ENCODE data around the gene MYOC. TPM values are rescaled to one million over a fixed set of nuclear protein-coding genes. Genes with fewer than 3 reads are reported as not detected.
"Not testable (repeated sequence)": the region's sequence is repeated elsewhere in the genome, so short reads cannot be mapped to it uniquely, and the experiment has no call there.

The MYOC gene
- total RNA-seq, 1 donor from 2014 or later, result not detected

- no peak for TF ChIP-seq CTCF (IDR thresholded peaks at IDR 0.05)
- H3K27me3 Mint-ChIP-seq (ENCODE audit: low read depth), result peaks cover 6% of the 10 kb centered on the region
These were observed 12.5 kb upstream of the MYOC start for GRCh38 chr1:171664976-171665375.

DNA sequence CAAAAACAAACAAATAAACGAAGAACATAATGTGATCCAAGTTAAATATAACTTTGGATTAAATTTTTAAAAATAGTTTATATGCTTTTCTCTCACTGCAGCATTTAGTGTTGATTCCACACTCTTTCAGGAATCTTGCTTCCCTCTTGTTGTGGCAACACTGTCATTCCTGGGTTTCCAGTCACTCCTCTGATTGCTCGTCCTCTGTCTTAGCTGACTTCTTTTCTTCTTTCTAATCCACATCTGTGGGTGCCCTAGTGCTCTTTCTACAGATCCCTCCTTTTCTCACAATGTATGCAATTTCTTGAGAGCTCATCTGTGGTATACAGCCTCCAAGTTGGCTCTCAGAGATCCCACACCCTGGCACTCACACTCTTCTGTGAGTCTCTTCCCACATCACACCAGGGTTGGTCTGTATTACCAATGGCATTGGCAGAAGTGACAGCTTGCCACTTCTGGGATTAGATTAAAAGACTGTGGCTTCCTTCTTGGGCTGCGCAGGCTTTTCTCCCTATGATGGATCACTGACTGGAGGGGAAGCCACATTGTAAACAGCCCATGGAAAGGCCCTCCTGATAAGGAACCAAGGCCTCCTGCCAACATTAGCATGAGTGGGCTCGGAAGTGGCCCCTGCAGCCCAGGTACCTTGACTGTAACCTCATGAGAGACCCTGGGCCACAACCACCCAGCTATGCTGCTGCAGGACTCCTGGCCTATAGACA is 11.5 kb upstream of the MYOC start:
- no peak for DNase-seq (ENCODE audit: low spot score)
- Mint-ChIP-seq H3K4me3 (ENCODE audit: unreplicated experiment) (no peak overlapping the region), H3K27me3 (ENCODE audit: low read depth) (peaks cover 6% of the 10 kb centered on the region), H3K36me3 (ENCODE audit: low read depth) (no peaks in the 10 kb centered on the region), H3K9me3 (ENCODE audit: low read depth) (no peaks in the 10 kb centered on the region), H3K4me1 (ENCODE audit: low read depth) (no peaks in the 10 kb centered on the region), H3K27ac (ENCODE audit: unreplicated experiment) (no peak overlapping the region)
- TF ChIP-seq CTCF (IDR thresholded peaks at IDR 0.05), result no peak

More at GRCh38 chr1:171664976-171665375, 12.5 kb upstream of the MYOC start:
- H3K4me3 Mint-ChIP-seq (ENCODE audit: unreplicated experiment), result no peak overlapping the region
- H3K27ac Mint-ChIP-seq (ENCODE audit: unreplicated experiment), result no peak overlapping the region
- no peaks in the 10 kb centered on the region for H3K4me1 Mint-ChIP-seq (ENCODE audit: low read depth)
- no peaks in the 10 kb centered on the region for H3K36me3 Mint-ChIP-seq (ENCODE audit: low read depth)
- DNase-seq (ENCODE audit: low spot score), result no peak
- H3K9me3 Mint-ChIP-seq (ENCODE audit: low read depth), result no peaks in the 10 kb centered on the region

DNA sequence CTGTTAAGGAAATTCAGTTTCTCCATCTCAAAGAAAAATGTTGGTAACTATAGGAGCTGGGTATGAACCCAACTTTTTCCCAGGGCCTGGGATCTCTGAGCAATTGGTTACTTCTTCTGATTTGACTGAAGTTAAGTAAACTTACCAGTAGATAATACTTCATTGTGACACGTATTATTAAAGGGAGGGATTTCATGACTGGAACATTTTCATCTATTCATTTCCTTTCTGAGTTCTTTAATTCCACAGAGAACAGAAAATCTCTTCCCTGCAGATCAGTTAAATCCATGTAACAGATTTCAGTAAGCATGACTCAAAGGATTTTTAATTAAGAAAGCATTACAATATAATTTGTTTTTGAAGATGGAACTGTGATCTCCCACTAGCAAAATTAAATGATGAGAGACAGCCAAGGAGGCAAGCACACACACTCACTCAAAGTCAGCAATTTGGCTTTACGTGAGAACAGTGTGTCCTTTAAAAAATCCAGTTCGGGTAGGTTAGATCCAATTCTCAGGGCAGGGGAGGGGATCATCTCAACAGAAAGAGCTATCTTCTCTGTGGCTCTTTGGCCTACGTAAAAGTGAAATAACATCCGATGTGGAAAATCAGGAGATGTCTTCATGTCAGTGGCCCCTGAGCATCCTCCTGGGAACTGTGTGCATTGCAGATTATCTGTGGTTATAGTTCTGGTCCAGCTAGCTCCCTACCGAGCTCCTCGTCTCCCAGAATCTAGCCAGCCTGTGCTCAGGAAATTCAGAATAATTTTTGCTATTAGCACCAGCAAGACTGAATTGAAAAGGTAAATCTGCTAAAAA is 10.8 kb upstream of the MYOC start:
- Mint-ChIP-seq H3K27ac (ENCODE audit: unreplicated experiment) (no peak overlapping the region), H3K4me3 (ENCODE audit: unreplicated experiment) (no peak overlapping the region), H3K4me1 (ENCODE audit: low read depth) (no peaks in the 10 kb centered on the region), H3K9me3 (ENCODE audit: low read depth) (no peaks in the 10 kb centered on the region), H3K36me3 (ENCODE audit: low read depth) (no peaks in the 10 kb centered on the region), H3K27me3 (ENCODE audit: low read depth) (peaks cover 6% of the 10 kb centered on the region)
- no peak for TF ChIP-seq CTCF (IDR thresholded peaks at IDR 0.05)
- no peak for DNase-seq (ENCODE audit: low spot score)

GRCh38 chr1:171661076-171661650 is 8.7 kb upstream of the MYOC start:
- Mint-ChIP-seq H3K27me3 (ENCODE audit: low read depth) (peaks cover 5% of the 10 kb centered on the region), H3K4me3 (ENCODE audit: unreplicated experiment) (no peak overlapping the region), H3K9me3 (ENCODE audit: low read depth) (no peaks in the 10 kb centered on the region), H3K27ac (ENCODE audit: unreplicated experiment) (no peak overlapping the region), H3K4me1 (ENCODE audit: low read depth) (no peaks in the 10 kb centered on the region), H3K36me3 (ENCODE audit: low read depth) (no peaks in the 10 kb centered on the region)
- DNase-seq (ENCODE audit: low spot score), result no peak
- no peak for TF ChIP-seq CTCF (IDR thresholded peaks at IDR 0.05)

DNA sequence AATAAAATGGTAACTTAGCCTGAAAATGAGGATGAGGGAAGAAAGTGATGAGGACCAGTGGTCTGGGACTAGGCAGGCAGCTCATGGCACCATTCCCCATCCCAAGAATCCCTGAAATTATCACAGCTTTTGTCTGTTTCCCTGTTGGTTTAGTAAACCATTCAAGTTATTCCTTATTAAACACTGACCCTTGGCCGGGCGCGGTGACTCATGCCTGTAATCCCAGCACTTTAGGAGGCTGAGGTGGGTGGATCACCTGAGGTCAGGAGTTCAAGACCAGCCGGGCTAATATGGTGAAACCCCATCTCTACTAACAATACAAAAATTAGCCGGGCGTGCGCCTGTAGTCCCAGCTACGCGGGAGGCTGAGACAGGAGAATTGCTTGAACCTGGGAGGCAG is 3.7 kb upstream of the MYOC start:
- H3K9me3 Mint-ChIP-seq (ENCODE audit: low read depth); H3K27me3 Mint-ChIP-seq (ENCODE audit: low read depth); H3K4me3 Mint-ChIP-seq (ENCODE audit: unreplicated experiment); H3K27ac Mint-ChIP-seq (ENCODE audit: unreplicated experiment); DNase-seq (ENCODE audit: low spot score); H3K36me3 Mint-ChIP-seq (ENCODE audit: low read depth): not testable (repeated sequence)
- H3K4me1 Mint-ChIP-seq (ENCODE audit: low read depth), result peaks cover 20% of the 10 kb centered on the region
